GM23338 (cell line): Measurements from ENCODE around the gene PPP2R5E. TPM values are rescaled to one million over a fixed set of nuclear protein-coding genes. Genes with fewer than 3 reads are reported as not detected.

ENCODE experiments used
- ATAC-seq: fragments of 200-7000 bp; cut with Tn5 transposase; 3 replicates; pipeline ENCODE4 v1.9.1; 2020
- DNase-seq: peaks from one replicate; pipeline ENCODE4 v3.0.0-alpha.2; 2015; ENCODE audit warnings: low spot score
- H2AFZ ChIP-seq: fragments of 200-600 bp; sonication (generic); 2 replicates; pipeline ENCODE4 v1.8.0; 2016; ENCODE audit warnings: antibody characterized with exemption, mild to moderate bottlenecking, moderate library complexity
- H3F3A ChIP-seq: fragments of 200-600 bp; sonication (generic); replicated peaks from 2 replicates; pipeline ENCODE4 v1.8.0; 2017; ENCODE audit warnings: antibody characterized with exemption, mixed run types, low read depth
- H3K27ac ChIP-seq: fragments of 200-600 bp; sonication (generic); 2 replicates; pipeline ENCODE4 v1.6.1; 2016; ENCODE audit warnings: low read depth
- H3K27me3 ChIP-seq: fragments of 200-600 bp; sonication (generic); 2 replicates; pipeline ENCODE4 v1.8.0; 2016; ENCODE audit warnings: mild to moderate bottlenecking, mixed run types, moderate library complexity; ENCODE audit not compliant: insufficient read depth
- H3K36me3 ChIP-seq: fragments of 200-600 bp; sonication (generic); 2 replicates; pipeline ENCODE4 v1.8.0; 2016; ENCODE audit warnings: mild to moderate bottlenecking; ENCODE audit not compliant: insufficient read depth
- H3K4me1 ChIP-seq: fragments of 200-600 bp; sonication (generic); 2 replicates; pipeline ENCODE4 v1.8.0; 2016; ENCODE audit warnings: mild to moderate bottlenecking, moderate library complexity; ENCODE audit not compliant: insufficient read depth
- H3K4me2 ChIP-seq: fragments of 200-600 bp; sonication (generic); 2 replicates; pipeline ENCODE4 v1.7.1; 2017; ENCODE audit warnings: mixed run types
- H3K4me3 ChIP-seq: fragments of 200-600 bp; sonication (generic); 2 replicates; pipeline ENCODE4 v1.6.1; 2016; ENCODE audit warnings: mixed run types
- H3K79me2 ChIP-seq: fragments of 200-600 bp; sonication (generic); replicated peaks from 2 replicates; pipeline ENCODE4 v1.8.0; 2017; ENCODE audit warnings: mild to moderate bottlenecking; ENCODE audit not compliant: insufficient read depth
- H3K9me2 ChIP-seq: fragments of 200-600 bp; sonication (generic); 2 replicates; pipeline ENCODE4 v1.8.0; 2017; ENCODE audit not compliant: insufficient read depth
- H4K20me1 ChIP-seq: fragments of 200-600 bp; sonication (generic); replicated peaks from 2 replicates; pipeline ENCODE4 v1.8.0; 2017; ENCODE audit warnings: mild to moderate bottlenecking; ENCODE audit not compliant: insufficient read depth
- H3K27ac Mint-ChIP-seq: 2 replicates; pipeline ENCODE4 v1.8.0; 2020; ENCODE audit warnings: inconsistent platforms, mild to moderate bottlenecking, moderate library complexity, mixed read lengths
- H3K27me3 Mint-ChIP-seq: 3 replicates; pipeline ENCODE4 v1.8.0; 2022; ENCODE audit warnings: low read depth, mild to moderate bottlenecking, moderate library complexity, mixed read lengths, inconsistent platforms; ENCODE audit not compliant: insufficient read depth, poor library complexity
- H3K36me3 Mint-ChIP-seq: 3 replicates; pipeline ENCODE4 v1.8.0; 2021; ENCODE audit warnings: low read depth, mild to moderate bottlenecking, inconsistent platforms, moderate library complexity, mixed read lengths
- H3K4me1 Mint-ChIP-seq: 3 replicates; pipeline ENCODE4 v1.8.0; 2020; ENCODE audit warnings: mild to moderate bottlenecking, inconsistent platforms, mixed read lengths
- H3K4me3 Mint-ChIP-seq: 3 replicates; pipeline ENCODE4 v1.8.0; 2021; ENCODE audit warnings: moderate library complexity, mild to moderate bottlenecking, inconsistent platforms, mixed read lengths
- H3K9me3 Mint-ChIP-seq: 3 replicates; pipeline ENCODE4 v1.8.0; 2020; ENCODE audit warnings: moderate library complexity, mild to moderate bottlenecking, inconsistent platforms, mixed read lengths
- CREB1 ChIP-seq: fragments of 250-450 bp; sonication (Bioruptor Pico); IDR thresholded peaks from 2 replicates; pipeline ENCODE4 v1.5.0; 2020; ENCODE audit warnings: low read depth, mild to moderate bottlenecking, moderate library complexity
- EZH2 ChIP-seq: fragments of 200-600 bp; sonication (generic); IDR thresholded peaks from one replicate; pipeline ENCODE4 v1.8.0; 2017; ENCODE audit warnings: antibody characterized with exemption, mild to moderate bottlenecking, low read depth; ENCODE audit not compliant: unreplicated experiment
- EZH2phosphoT487 ChIP-seq: fragments of 200-600 bp; sonication (generic); IDR thresholded peaks from one replicate; pipeline ENCODE4 v1.8.1; 2018; ENCODE audit warnings: antibody characterized with exemption; ENCODE audit not compliant: unreplicated experiment
- JUNB ChIP-seq: IDR thresholded peaks from one replicate; pipeline ENCODE4 v1.6.1; 2016; ENCODE audit warnings: antibody characterized with exemption; ENCODE audit not compliant: unreplicated experiment
- NANOG ChIP-seq: IDR thresholded peaks from 2 replicates; pipeline ENCODE4 v1.6.1; 2016; ENCODE audit warnings: antibody characterized with exemption, borderline replicate concordance
- POLR2AphosphoS5 ChIP-seq: IDR thresholded peaks from 2 replicates; pipeline ENCODE4 v1.6.1; 2016; ENCODE audit warnings: antibody characterized with exemption, low read depth
- STAT1 ChIP-seq: IDR thresholded peaks from one replicate; pipeline ENCODE4 v1.6.1; 2016; ENCODE audit warnings: antibody characterized with exemption; ENCODE audit not compliant: unreplicated experiment
- ZNF114 ChIP-seq: fragments of 250-450 bp; sonication (Bioruptor Pico); IDR thresholded peaks from 2 replicates; pipeline ENCODE4 v1.5.0; 2020; ENCODE audit warnings: mild to moderate bottlenecking, moderate library complexity
- ZNF331 ChIP-seq: fragments of 250-450 bp; sonication (Bioruptor Pico); IDR thresholded peaks from 2 replicates; pipeline ENCODE4 v1.5.0; 2020; ENCODE audit warnings: low read depth, mild to moderate bottlenecking, moderate library complexity
- polyA plus RNA-seq: library from polyadenylated mRNA; unstranded; fragments of >200 nt; fragmentation: Nextera tagmentation; extraction: Ambion mirVana; gene quantifications from 2 replicates; pipeline ENCODE4 v1.2.1, GENCODE V29; 2016
- total RNA-seq: library from RNA; depleted of rRNA; stranded (reverse); fragments of >200 nt; shearing (Covaris generic); gene quantifications from 2 replicates; pipeline ENCODE4 v1.2.3, GENCODE V29; 2014
- TF ChIP-seq, protein P1 (sequence below): IDR thresholded peaks from 2 replicates; pipeline ENCODE4 v1.6.1; 2016; ENCODE audit warnings: antibody characterized with exemption
- TF ChIP-seq, protein P2 (sequence below): IDR thresholded peaks from one replicate; pipeline ENCODE4 v1.6.1; 2018; ENCODE audit warnings: antibody characterized with exemption; ENCODE audit not compliant: unreplicated experiment
- TF ChIP-seq, protein P3 (sequence below): fragments of 250-450 bp; sonication (Bioruptor Pico); IDR thresholded peaks from 2 replicates; pipeline ENCODE4 v1.5.0; 2020; ENCODE audit warnings: mild to moderate bottlenecking, moderate library complexity
- TF ChIP-seq, protein P4 (sequence below), 2 experiments: fragments of 200-600 bp in 1 of 2; sonication (generic) in 1 of 2; conservative IDR thresholded peaks; 2 replicates each; pipeline versions ENCODE4 v1.5.1 to v1.6.1; 2016 to 2017; ENCODE audit warnings: antibody characterized with exemption in 2 of 2, low read depth in 2 of 2, mild to moderate bottlenecking in 2 of 2, moderate library complexity in 1 of 2

Gene PPP2R5E
- total and polyA plus RNA-seq, 2 experiments from 2014 or later, result 40.9 to 45.5 TPM

DNA sequence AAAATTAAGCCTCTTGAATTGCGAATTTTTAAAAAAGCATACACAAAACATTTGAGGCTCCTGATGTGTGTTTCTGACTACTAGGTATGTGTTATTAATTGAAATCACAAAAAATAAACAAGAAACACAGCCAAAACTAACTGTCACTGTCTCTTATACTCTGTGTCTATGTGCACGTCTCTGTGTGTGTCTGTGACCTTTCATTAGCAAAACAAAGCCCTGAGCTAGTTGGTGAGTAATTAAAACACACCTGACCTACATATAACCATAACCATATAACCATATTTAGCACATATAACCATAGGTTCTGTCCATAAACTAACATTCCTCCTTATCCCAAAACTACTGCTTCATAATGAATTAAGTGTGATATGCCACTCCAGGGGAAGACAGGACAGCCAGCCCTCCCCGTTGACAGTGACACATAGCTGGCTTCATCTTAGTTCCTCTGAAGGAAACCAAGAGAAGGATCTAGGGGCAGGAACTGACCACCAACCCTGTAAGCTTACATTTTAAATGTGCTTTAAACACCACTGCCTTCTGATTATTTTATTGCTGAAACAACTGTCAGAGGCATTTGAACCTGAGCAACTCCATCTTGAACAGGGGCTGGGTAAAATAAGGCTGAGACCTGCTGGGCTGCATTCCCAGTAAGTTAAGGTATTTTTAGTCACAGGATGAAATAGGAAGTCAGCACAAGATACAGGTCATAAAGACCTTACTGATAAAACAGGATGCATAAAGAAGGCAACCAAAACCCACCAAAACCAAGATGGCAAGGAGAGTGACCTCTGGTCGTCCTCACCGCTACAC lies 106.7 kb downstream of the PPP2R5E start:
- no peaks in the 10 kb centered on the region for H3F3A ChIP-seq
- H3K4me2 ChIP-seq, result no peak overlapping the region
- TF ChIP-seq, protein P1, sequence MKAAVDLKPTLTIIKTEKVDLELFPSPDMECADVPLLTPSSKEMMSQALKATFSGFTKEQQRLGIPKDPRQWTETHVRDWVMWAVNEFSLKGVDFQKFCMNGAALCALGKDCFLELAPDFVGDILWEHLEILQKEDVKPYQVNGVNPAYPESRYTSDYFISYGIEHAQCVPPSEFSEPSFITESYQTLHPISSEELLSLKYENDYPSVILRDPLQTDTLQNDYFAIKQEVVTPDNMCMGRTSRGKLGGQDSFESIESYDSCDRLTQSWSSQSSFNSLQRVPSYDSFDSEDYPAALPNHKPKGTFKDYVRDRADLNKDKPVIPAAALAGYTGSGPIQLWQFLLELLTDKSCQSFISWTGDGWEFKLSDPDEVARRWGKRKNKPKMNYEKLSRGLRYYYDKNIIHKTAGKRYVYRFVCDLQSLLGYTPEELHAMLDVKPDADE, result no peak
- TF ChIP-seq NANOG (no peak), STAT1 (no peak), CREB1 (CRISPR knock-in tag) (no peak), EZH2phosphoT487 (no peak), EZH2 (no peak), POLR2AphosphoS5 (no peak), JUNB (no peak), ZNF114 (no peak), ZNF331 (no peak)
- TF ChIP-seq, protein P2, sequence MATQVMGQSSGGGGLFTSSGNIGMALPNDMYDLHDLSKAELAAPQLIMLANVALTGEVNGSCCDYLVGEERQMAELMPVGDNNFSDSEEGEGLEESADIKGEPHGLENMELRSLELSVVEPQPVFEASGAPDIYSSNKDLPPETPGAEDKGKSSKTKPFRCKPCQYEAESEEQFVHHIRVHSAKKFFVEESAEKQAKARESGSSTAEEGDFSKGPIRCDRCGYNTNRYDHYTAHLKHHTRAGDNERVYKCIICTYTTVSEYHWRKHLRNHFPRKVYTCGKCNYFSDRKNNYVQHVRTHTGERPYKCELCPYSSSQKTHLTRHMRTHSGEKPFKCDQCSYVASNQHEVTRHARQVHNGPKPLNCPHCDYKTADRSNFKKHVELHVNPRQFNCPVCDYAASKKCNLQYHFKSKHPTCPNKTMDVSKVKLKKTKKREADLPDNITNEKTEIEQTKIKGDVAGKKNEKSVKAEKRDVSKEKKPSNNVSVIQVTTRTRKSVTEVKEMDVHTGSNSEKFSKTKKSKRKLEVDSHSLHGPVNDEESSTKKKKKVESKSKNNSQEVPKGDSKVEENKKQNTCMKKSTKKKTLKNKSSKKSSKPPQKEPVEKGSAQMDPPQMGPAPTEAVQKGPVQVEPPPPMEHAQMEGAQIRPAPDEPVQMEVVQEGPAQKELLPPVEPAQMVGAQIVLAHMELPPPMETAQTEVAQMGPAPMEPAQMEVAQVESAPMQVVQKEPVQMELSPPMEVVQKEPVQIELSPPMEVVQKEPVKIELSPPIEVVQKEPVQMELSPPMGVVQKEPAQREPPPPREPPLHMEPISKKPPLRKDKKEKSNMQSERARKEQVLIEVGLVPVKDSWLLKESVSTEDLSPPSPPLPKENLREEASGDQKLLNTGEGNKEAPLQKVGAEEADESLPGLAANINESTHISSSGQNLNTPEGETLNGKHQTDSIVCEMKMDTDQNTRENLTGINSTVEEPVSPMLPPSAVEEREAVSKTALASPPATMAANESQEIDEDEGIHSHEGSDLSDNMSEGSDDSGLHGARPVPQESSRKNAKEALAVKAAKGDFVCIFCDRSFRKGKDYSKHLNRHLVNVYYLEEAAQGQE, result no peak
- TF ChIP-seq, protein P3, sequence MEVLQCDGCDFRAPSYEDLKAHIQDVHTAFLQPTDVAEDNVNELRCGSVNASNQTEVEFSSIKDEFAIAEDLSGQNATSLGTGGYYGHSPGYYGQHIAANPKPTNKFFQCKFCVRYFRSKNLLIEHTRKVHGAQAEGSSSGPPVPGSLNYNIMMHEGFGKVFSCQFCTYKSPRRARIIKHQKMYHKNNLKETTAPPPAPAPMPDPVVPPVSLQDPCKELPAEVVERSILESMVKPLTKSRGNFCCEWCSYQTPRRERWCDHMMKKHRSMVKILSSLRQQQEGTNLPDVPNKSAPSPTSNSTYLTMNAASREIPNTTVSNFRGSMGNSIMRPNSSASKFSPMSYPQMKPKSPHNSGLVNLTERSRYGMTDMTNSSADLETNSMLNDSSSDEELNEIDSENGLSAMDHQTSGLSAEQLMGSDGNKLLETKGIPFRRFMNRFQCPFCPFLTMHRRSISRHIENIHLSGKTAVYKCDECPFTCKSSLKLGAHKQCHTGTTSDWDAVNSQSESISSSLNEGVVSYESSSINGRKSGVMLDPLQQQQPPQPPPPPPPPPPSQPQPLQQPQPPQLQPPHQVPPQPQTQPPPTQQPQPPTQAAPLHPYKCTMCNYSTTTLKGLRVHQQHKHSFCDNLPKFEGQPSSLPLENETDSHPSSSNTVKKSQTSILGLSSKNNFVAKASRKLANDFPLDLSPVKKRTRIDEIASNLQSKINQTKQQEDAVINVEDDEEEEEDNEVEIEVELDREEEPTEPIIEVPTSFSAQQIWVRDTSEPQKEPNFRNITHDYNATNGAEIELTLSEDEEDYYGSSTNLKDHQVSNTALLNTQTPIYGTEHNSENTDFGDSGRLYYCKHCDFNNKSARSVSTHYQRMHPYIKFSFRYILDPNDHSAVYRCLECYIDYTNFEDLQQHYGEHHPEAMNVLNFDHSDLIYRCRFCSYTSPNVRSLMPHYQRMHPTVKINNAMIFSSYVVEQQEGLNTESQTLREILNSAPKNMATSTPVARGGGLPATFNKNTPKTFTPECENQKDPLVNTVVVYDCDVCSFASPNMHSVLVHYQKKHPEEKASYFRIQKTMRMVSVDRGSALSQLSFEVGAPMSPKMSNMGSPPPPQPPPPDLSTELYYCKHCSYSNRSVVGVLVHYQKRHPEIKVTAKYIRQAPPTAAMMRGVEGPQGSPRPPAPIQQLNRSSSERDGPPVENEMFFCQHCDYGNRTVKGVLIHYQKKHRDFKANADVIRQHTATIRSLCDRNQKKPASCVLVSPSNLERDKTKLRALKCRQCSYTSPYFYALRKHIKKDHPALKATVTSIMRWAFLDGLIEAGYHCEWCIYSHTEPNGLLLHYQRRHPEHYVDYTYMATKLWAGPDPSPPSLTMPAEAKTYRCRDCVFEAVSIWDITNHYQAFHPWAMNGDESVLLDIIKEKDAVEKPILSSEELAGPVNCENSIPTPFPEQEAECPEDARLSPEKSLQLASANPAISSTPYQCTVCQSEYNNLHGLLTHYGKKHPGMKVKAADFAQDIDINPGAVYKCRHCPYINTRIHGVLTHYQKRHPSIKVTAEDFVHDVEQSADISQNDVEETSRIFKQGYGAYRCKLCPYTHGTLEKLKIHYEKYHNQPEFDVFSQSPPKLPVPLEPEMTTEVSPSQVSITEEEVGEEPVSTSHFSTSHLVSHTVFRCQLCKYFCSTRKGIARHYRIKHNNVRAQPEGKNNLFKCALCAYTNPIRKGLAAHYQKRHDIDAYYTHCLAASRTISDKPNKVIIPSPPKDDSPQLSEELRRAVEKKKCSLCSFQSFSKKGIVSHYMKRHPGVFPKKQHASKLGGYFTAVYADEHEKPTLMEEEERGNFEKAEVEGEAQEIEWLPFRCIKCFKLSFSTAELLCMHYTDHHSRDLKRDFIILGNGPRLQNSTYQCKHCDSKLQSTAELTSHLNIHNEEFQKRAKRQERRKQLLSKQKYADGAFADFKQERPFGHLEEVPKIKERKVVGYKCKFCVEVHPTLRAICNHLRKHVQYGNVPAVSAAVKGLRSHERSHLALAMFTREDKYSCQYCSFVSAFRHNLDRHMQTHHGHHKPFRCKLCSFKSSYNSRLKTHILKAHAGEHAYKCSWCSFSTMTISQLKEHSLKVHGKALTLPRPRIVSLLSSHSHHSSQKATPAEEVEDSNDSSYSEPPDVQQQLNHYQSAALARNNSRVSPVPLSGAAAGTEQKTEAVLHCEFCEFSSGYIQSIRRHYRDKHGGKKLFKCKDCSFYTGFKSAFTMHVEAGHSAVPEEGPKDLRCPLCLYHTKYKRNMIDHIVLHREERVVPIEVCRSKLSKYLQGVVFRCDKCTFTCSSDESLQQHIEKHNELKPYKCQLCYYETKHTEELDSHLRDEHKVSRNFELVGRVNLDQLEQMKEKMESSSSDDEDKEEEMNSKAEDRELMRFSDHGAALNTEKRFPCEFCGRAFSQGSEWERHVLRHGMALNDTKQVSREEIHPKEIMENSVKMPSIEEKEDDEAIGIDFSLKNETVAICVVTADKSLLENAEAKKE (CRISPR knock-in tag), result no peak
- TF ChIP-seq, protein P4, sequence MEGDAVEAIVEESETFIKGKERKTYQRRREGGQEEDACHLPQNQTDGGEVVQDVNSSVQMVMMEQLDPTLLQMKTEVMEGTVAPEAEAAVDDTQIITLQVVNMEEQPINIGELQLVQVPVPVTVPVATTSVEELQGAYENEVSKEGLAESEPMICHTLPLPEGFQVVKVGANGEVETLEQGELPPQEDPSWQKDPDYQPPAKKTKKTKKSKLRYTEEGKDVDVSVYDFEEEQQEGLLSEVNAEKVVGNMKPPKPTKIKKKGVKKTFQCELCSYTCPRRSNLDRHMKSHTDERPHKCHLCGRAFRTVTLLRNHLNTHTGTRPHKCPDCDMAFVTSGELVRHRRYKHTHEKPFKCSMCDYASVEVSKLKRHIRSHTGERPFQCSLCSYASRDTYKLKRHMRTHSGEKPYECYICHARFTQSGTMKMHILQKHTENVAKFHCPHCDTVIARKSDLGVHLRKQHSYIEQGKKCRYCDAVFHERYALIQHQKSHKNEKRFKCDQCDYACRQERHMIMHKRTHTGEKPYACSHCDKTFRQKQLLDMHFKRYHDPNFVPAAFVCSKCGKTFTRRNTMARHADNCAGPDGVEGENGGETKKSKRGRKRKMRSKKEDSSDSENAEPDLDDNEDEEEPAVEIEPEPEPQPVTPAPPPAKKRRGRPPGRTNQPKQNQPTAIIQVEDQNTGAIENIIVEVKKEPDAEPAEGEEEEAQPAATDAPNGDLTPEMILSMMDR (conservative IDR thresholded peaks at IDR 0.05; ENCODE audit: low read depth in 2 of 2), result no peak
- Mint-ChIP-seq H3K27me3 (peaks cover 2% of the 10 kb centered on the region), H3K4me1 (peaks cover 53% of the 10 kb centered on the region), H3K4me3 (no peak overlapping the region), H3K9me3 (no peaks in the 10 kb centered on the region), H3K27ac (peak overlapping the region; percentile 26; the same call in 1 of the 2 replicates), H3K36me3 (peaks cover 5% of the 10 kb centered on the region; the same call in 2 of the 3 replicates)
- peaks cover 54% of the 10 kb centered on the region for H3K4me1 ChIP-seq
- no peak overlapping the region for H3K27ac ChIP-seq
- no peaks in the 10 kb centered on the region for H3K27me3 ChIP-seq
- DNase-seq, result no peak
- H2AFZ ChIP-seq, result no peak overlapping the region
- peaks cover 88% of the 10 kb centered on the region for H3K79me2 ChIP-seq
- H4K20me1 ChIP-seq, result peaks cover 24% of the 10 kb centered on the region
- H3K36me3 ChIP-seq, result no peaks in the 10 kb centered on the region
- no peaks in the 10 kb centered on the region for H3K9me2 ChIP-seq
- no peak overlapping the region for H3K4me3 ChIP-seq
- no peak for ATAC-seq
